ENCODE results near the gene CDK5RAP3. TPM values are rescaled to one million over a fixed set of nuclear protein-coding genes. Genes with fewer than 3 reads are reported as not detected.
"Not testable (repeated sequence)": the region's sequence is repeated elsewhere in the genome, so short reads cannot be mapped to it uniquely, and the experiment has no call there.

The CDK5RAP3 gene
- total RNA-seq, 1 experiment from 2014 or later: 102 TPM

GRCh38 chr17:47989700-47990099 lies 18.8 kb downstream of the CDK5RAP3 start:
- in situ Hi-C loops (cut with HindIII; ENCODE audit: low pct_unique_long_range_greater_than_20kb, low sequenced_read_pairs): no loop called here
- DNase-seq (ENCODE audit: low read depth): no peak

- no peak for DNase-seq (ENCODE audit: low read depth)
- in situ Hi-C loops (cut with HindIII; ENCODE audit: low pct_unique_long_range_greater_than_20kb, low sequenced_read_pairs): no loop called here
These were observed 20.2 kb downstream of the CDK5RAP3 start for GRCh38 chr17:47990962-47991731.

GRCh38 chr17:47992216-47992615 lies 21.3 kb downstream of the CDK5RAP3 start:
- in situ Hi-C loops (cut with HindIII; ENCODE audit: low pct_unique_long_range_greater_than_20kb, low sequenced_read_pairs): no loop called here
- DNase-seq (ENCODE audit: low read depth): no peak

- no peak for DNase-seq (ENCODE audit: low read depth)
- in situ Hi-C loops (cut with HindIII; ENCODE audit: low pct_unique_long_range_greater_than_20kb, low sequenced_read_pairs): no loop called here
These were observed 22.2 kb downstream of the CDK5RAP3 start for GRCh38 chr17:47993031-47993564.

- in situ Hi-C loops (cut with HindIII; ENCODE audit: low pct_unique_long_range_greater_than_20kb, low sequenced_read_pairs): no loop called here
- no peak for DNase-seq (ENCODE audit: low read depth)
These were observed 23.1 kb downstream of the CDK5RAP3 start for GRCh38 chr17:47993964-47994363.

GRCh38 chr17:47994724-47995123 lies 23.8 kb downstream of the CDK5RAP3 start:
- DNase-seq (ENCODE audit: low read depth): no peak
- in situ Hi-C loops (cut with HindIII; ENCODE audit: low pct_unique_long_range_greater_than_20kb, low sequenced_read_pairs): no loop called here

- in situ Hi-C loops (cut with HindIII; ENCODE audit: low pct_unique_long_range_greater_than_20kb, low sequenced_read_pairs): no loop called here
- no peak for DNase-seq (ENCODE audit: low read depth)
These were observed 24.5 kb downstream of the CDK5RAP3 start for GRCh38 chr17:47995241-47995935.

GRCh38 chr17:47996201-47996600 lies 25.3 kb downstream of the CDK5RAP3 start:
- in situ Hi-C loops (cut with HindIII; ENCODE audit: low pct_unique_long_range_greater_than_20kb, low sequenced_read_pairs): no loop called here
- no peak for DNase-seq (ENCODE audit: low read depth)

GRCh38 chr17:47997586-47997985 lies 26.7 kb downstream of the CDK5RAP3 start:
- in situ Hi-C loops (cut with HindIII; ENCODE audit: low pct_unique_long_range_greater_than_20kb, low sequenced_read_pairs): no loop called here
- no peak for DNase-seq (ENCODE audit: low read depth)

- in situ Hi-C loops (cut with HindIII; ENCODE audit: low pct_unique_long_range_greater_than_20kb, low sequenced_read_pairs): no loop called here
- DNase-seq (ENCODE audit: low read depth): no peak
These were observed 27.1 kb downstream of the CDK5RAP3 start for GRCh38 chr17:47998044-47998443.

- in situ Hi-C loops (cut with HindIII; ENCODE audit: low pct_unique_long_range_greater_than_20kb, low sequenced_read_pairs): no loop called here
- DNase-seq (ENCODE audit: low read depth): no peak
These were observed 28.7 kb downstream of the CDK5RAP3 start for GRCh38 chr17:47999582-47999981.

GRCh38 chr17:48001197-48001596 lies 30.3 kb downstream of the CDK5RAP3 start:
- DNase-seq (ENCODE audit: low read depth): no peak
- in situ Hi-C loops (cut with HindIII; ENCODE audit: low pct_unique_long_range_greater_than_20kb, low sequenced_read_pairs): no loop called here

GRCh38 chr17:48001657-48002056 lies 30.7 kb downstream of the CDK5RAP3 start:
- in situ Hi-C loops (cut with HindIII; ENCODE audit: low pct_unique_long_range_greater_than_20kb, low sequenced_read_pairs): not testable (repeated sequence)

GRCh38 chr17:48002266-48002915 lies 31.5 kb downstream of the CDK5RAP3 start:
- in situ Hi-C loops (cut with HindIII; ENCODE audit: low pct_unique_long_range_greater_than_20kb, low sequenced_read_pairs): no loop called here
- DNase-seq (ENCODE audit: low read depth): peak; percentile 76

More at GRCh38 chr17:48001657-48002056, 30.7 kb downstream of the CDK5RAP3 start:
- not testable (repeated sequence) for DNase-seq (ENCODE audit: low read depth)

- DNase-seq (ENCODE audit: low read depth): no peak
- in situ Hi-C loops (cut with HindIII; ENCODE audit: low pct_unique_long_range_greater_than_20kb, low sequenced_read_pairs): no loop called here
These were observed 32.1 kb downstream of the CDK5RAP3 start for GRCh38 chr17:48002916-48003416.

GRCh38 chr17:48003417-48004151 lies 32.7 kb downstream of the CDK5RAP3 start:
- in situ Hi-C loops (cut with HindIII; ENCODE audit: low pct_unique_long_range_greater_than_20kb, low sequenced_read_pairs): no loop called here
- DNase-seq (ENCODE audit: low read depth): no peak

- DNase-seq (ENCODE audit: low read depth): no peak
- in situ Hi-C loops (cut with HindIII; ENCODE audit: low pct_unique_long_range_greater_than_20kb, low sequenced_read_pairs): no loop called here
These were observed 34.1 kb downstream of the CDK5RAP3 start for GRCh38 chr17:48004983-48005382.

All from Caki2 (cell line).